Heart left ventricle (tissue), 13 donors: ENCODE measurements around the gene LDAF1.

Source experiments
- POLR2A ChIP-seq, 2 donors: fragments of 450-650 bp; IDR thresholded peaks; one replicate each; pipeline ENCODE4 v1.6.1; 2017; ENCODE audit warnings: antibody characterized with exemption in 2 of 2, mild to moderate bottlenecking in 2 of 2, moderate library complexity in 2 of 2
- TF ChIP-seq, protein P1 (sequence below), 12 donors: fragments of 200-600 bp; sonication (generic) in 4 of 12; IDR thresholded peaks; one replicate each; pipeline versions ENCODE4 v1.5.0 to v1.8.0; 2018 to 2022; ENCODE audit warnings: antibody characterized with exemption in 12 of 12, mild to moderate bottlenecking in 5 of 12
- donor health status: ischemic (EF 13 %, LVEDD 7.1; RV severe dilation, severe dysfunction).
- donor health status: DM: no; HTN: yes; CAD: no.
- donor health status: DM: no; HTN: no; CAD: no.
- donor health status: ischemic (EF 25% LVEDD 6.9; RV normal size, moderate dysfunction).
- donor health status: ischemic (EF 25% LVEDD 5.7; RV mildly dilated, moderate dysfunction).
- donor health status: ischemic (EF 35%, LVEDD 5.7; RV mildly dilated, moderate dysfunction).
- donor health status: nonischemic (EF 11% LVEDD 7.7; RV severe dilation, severe dysfunction).
- donor health status: DM: yes; HTN: yes; CAD: no.
- donor health status: PGD.
- donor health status: ischemic (EF 29% LVEDD 5.4; RV normal size, mild dysfunction).
- donor health status: nonischemic (EF 23%, LVEDD 6.1; RV moderate dilation, normal function).

DNA sequence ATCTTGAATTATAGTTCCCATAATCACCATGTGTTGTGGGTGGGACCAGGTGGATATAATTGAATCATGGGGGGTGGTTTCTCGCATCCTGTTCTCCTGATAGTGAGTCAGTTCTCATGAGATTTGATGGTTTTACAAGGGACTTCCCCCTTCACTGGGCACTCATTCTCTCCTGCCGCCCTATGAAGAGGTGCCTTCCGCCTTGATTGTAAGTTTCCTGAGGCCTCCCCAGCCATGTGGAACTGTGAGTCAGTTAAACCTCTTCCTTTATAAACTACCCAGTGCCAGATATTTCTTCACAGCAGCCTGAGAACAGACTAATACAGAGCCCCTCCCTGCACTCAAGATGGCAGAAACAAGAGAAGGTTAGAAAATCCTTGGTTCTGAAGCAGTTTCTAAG is 26.4 kb downstream of the LDAF1 start:
- TF ChIP-seq, protein P1, sequence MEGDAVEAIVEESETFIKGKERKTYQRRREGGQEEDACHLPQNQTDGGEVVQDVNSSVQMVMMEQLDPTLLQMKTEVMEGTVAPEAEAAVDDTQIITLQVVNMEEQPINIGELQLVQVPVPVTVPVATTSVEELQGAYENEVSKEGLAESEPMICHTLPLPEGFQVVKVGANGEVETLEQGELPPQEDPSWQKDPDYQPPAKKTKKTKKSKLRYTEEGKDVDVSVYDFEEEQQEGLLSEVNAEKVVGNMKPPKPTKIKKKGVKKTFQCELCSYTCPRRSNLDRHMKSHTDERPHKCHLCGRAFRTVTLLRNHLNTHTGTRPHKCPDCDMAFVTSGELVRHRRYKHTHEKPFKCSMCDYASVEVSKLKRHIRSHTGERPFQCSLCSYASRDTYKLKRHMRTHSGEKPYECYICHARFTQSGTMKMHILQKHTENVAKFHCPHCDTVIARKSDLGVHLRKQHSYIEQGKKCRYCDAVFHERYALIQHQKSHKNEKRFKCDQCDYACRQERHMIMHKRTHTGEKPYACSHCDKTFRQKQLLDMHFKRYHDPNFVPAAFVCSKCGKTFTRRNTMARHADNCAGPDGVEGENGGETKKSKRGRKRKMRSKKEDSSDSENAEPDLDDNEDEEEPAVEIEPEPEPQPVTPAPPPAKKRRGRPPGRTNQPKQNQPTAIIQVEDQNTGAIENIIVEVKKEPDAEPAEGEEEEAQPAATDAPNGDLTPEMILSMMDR (IDR thresholded peaks at IDR 0.05), result no peak
- no peak for TF ChIP-seq POLR2A (IDR thresholded peaks at IDR 0.05)
